HG03025 (cell line): ENCODE measurements around the gene ADCY9.
"Not testable (repeated sequence)": the region's sequence is repeated elsewhere in the genome, so short reads cannot be mapped to it uniquely, and the experiment has no call there.

Experiments
- ATAC-seq: cut with Tn5 transposase; IDR thresholded peaks from one replicate; pipeline ENCODE4 v1.9.1; 2021; ENCODE audit warnings: mild to moderate bottlenecking, moderate library complexity; ENCODE audit not compliant: unreplicated experiment, low FRiP score

ADCY9 gene

GRCh38 chr16:3984111-3985060 is 131.9 kb downstream of the ADCY9 start:
- ATAC-seq: no peak

- no peak for ATAC-seq
Observed at GRCh38 chr16:3983081-3983520, 133.1 kb downstream of the ADCY9 start.

- ATAC-seq: no peak
Observed at GRCh38 chr16:3982216-3982615, 134.0 kb downstream of the ADCY9 start.

GRCh38 chr16:3980253-3981111 is 135.8 kb downstream of the ADCY9 start:
- no peak for ATAC-seq

- ATAC-seq: no peak
Observed at GRCh38 chr16:3979518-3979917, 136.7 kb downstream of the ADCY9 start.

GRCh38 chr16:3979070-3979469 is 137.2 kb downstream of the ADCY9 start:
- no peak for ATAC-seq

GRCh38 chr16:3977376-3977775 is 138.9 kb downstream of the ADCY9 start:
- ATAC-seq: no peak

GRCh38 chr16:3974751-3975150 is 141.5 kb downstream of the ADCY9 start:
- no peak for ATAC-seq

GRCh38 chr16:3971706-3972105 is 144.5 kb downstream of the ADCY9 start:
- ATAC-seq: no peak

GRCh38 chr16:3971261-3971660 is 145.0 kb downstream of the ADCY9 start:
- ATAC-seq: no peak

- no peak for ATAC-seq
Observed at GRCh38 chr16:3968551-3968950, 147.7 kb downstream of the ADCY9 start.

GRCh38 chr16:3966681-3967080 is 149.6 kb downstream of the ADCY9 start:
- ATAC-seq: no peak

- ATAC-seq: no peak
Observed at GRCh38 chr16:3965781-3966582, 150.3 kb downstream of the ADCY9 start.

GRCh38 chr16:3965306-3965705 is 150.9 kb downstream of the ADCY9 start:
- ATAC-seq: no peak

- no peak for ATAC-seq
Observed at GRCh38 chr16:3964686-3965290, 151.5 kb downstream of the ADCY9 start.

- ATAC-seq: no peak
Observed at GRCh38 chr16:3963886-3964685, 152.2 kb downstream of the ADCY9 start.

- no peak for ATAC-seq
Observed at GRCh38 chr16:3963203-3963602, 153.0 kb downstream of the ADCY9 start.

GRCh38 chr16:3961449-3961849 is 154.8 kb downstream of the ADCY9 start:
- ATAC-seq: no peak

GRCh38 chr16:3959926-3960590 is 156.2 kb downstream of the ADCY9 start:
- ATAC-seq: not testable (repeated sequence)
